Activated CD4-positive, alpha-beta T cell treated with anti-CD3 and anti-CD28 coated beads, Interleukin-2, amount 10 ng/mL, durations not matched to agents 24 days and 14 days (primary cell): ENCODE results near the gene MAP2K3. TPM values are rescaled to one million over a fixed set of nuclear protein-coding genes. Genes with fewer than 3 reads are reported as not detected.
"Not testable (repeated sequence)": the region's sequence is repeated elsewhere in the genome, so short reads cannot be mapped to it uniquely, and the experiment has no call there.

ENCODE experiments used
- DNase-seq: peaks from one replicate; pipeline ENCODE4 v3.0.0; 2022
- H3K27ac Mint-ChIP-seq: one replicate; pipeline ENCODE4 v1.8.0; 2022; ENCODE audit warnings: mild to moderate bottlenecking, mixed read lengths
- H3K27me3 Mint-ChIP-seq: one replicate; pipeline ENCODE4 v1.8.0; 2022; ENCODE audit warnings: mixed read lengths
- H3K36me3 Mint-ChIP-seq: one replicate; pipeline ENCODE4 v1.8.0; 2022; ENCODE audit warnings: low read depth, mild to moderate bottlenecking, mixed read lengths
- H3K4me1 Mint-ChIP-seq: one replicate; pipeline ENCODE4 v1.8.0; 2021; ENCODE audit warnings: mixed read lengths
- H3K4me3 Mint-ChIP-seq: one replicate; pipeline ENCODE4 v1.8.0; 2022; ENCODE audit warnings: mild to moderate bottlenecking, moderate library complexity, mixed read lengths
- H3K9me3 Mint-ChIP-seq: one replicate; pipeline ENCODE4 v1.8.0; 2021; ENCODE audit warnings: mixed read lengths
- intact Hi-C: fragments of 100-400 bp; cut with micrococcal nuclease; formaldehyde crosslinking; loops from one replicate; pipeline ENCODE4 v1.15.1; 2023
- total RNA-seq: library from RNA; stranded (reverse); gene quantifications from 2 replicates; pipeline ENCODE4 v1.2.3, GENCODE V29; 2022

Gene MAP2K3
- total RNA-seq, 1 donor from 2014 or later: 166 TPM

DNA sequence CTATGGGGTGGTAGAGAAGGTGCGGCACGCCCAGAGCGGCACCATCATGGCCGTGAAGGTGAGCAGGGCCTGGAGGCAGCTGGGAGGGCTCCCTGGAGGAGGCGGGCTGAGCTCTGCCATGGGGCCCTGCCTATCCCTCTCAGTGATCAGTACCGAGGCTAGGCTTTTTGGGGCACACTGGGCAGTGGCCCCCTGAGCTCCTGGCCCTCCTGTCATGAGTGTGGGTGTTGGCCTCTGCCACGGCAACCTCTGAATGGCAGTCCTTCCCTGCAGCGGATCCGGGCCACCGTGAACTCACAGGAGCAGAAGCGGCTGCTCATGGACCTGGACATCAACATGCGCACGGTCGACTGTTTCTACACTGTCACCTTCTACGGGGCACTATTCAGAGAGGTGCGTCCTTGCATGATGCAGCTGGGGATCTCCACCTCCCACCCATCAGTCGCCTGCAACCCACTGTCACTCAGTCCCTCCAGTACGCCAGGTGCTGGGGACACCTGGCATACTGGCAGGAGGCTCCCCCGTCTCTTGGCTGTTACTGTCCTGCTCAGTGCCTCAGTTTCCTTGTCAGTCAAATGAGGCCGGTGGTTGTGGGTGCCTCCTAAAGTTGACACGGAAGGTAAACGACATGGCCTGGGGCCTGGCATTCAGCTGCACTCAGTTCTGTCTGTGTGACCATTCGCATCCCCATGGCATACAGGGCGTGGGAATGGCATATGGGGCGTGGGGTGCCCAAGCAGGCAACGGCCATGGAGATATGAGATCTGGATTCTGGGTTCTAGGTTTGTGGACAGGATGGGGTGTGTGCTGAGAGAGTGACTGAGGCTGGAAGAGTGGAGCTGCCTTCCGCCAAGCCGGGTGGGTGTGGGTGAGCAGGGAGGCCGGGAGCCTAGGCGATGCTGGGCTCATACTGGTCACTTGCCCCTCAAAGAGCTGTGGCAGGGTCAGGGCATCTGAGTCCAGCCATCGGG lies 16.4 kb downstream of the MAP2K3 start:
- H3K9me3 Mint-ChIP-seq: no peaks in the 10 kb centered on the region
- peaks cover 52% of the 10 kb centered on the region for H3K36me3 Mint-ChIP-seq
- DNase-seq: no peak
- no peaks in the 10 kb centered on the region for H3K27me3 Mint-ChIP-seq
- peaks cover 2% of the 10 kb centered on the region for H3K4me1 Mint-ChIP-seq
- intact Hi-C loops: no loop called here
- no peak overlapping the region for H3K4me3 Mint-ChIP-seq
- no peak overlapping the region for H3K27ac Mint-ChIP-seq

DNA sequence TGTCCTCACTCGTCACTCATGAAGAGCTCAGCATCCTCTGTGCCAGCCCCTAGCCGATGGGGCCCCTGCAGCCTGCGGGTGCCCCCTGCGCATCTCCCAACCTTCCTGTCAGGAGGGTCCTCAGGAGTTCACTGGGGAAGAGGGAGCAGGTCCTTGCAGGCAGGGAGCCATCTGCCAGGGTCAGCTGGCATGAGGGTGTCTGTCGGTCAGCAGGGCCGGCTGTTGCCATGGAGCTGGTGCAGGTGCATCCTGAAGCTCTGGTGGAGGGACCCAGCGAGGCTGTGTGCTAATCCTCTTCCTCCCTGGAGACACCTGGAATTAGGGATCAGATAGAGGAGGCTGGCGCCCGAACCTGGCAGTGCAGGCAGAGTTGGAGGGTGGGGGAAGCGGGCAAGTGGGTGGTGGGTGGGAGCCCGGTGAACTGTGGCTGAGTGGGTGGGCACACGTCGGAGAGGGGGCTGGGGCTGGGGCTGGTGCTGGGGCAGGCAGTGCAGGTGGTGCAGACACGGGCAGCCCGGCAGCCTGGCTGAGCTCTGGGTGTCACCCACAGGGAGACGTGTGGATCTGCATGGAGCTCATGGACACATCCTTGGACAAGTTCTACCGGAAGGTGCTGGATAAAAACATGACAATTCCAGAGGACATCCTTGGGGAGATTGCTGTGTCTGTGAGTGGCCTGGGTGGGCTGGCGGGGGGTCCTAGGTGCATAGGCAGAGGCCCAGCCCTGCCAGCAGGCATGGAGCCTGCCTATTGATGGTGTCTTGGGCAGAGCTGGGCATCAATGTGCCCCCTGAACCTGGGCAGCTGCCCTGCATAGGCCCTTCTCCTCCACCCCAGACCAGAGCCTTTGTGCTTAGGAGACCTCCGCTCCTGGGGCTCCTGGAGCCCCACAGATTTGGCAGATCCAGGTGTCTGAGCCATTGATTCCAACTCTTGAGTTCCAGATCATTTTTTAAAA lies 17.4 kb downstream of the MAP2K3 start:
- Mint-ChIP-seq H3K27ac (no peak overlapping the region), H3K4me3 (no peak overlapping the region), H3K9me3 (no peaks in the 10 kb centered on the region), H3K36me3 (peaks cover 60% of the 10 kb centered on the region), H3K4me1 (peaks cover 2% of the 10 kb centered on the region), H3K27me3 (no peaks in the 10 kb centered on the region)
- intact Hi-C loops: no loop called here
- DNase-seq: no peak

DNA sequence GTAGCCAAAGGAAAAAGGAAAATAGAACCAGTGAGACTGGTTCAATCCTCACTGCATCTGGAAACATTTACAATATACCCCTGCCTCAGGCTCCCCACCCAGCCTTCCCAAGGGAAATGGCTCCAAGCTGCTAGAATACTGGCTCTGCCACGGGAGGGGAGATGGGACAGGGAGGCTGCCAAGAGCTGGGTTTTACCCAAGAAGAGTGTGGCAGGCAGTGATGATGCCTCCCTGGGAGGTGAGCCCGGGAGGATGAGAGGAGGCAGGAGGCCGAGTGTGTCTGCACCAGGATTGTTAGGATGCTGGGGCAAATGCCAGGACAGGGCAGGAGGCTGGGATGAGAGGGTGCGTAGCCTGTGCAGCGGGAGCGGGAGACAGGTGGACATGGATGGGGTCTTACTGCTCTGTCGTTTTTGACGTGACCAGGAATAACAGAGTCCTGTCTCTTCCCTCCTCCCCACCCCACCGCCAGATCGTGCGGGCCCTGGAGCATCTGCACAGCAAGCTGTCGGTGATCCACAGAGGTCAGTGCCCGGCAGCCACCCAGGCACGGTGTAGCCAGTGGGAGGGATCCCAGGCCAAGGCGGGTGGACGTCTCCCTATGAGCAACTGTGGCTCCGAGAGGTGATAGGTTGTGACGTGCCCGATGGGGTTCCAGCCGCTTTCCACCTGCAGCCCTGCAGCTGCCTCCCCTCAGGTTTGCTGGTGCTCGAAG lies 18.4 kb downstream of the MAP2K3 start:
- Mint-ChIP-seq H3K9me3 (no peaks in the 10 kb centered on the region), H3K27ac (no peak overlapping the region), H3K4me3 (no peak overlapping the region), H3K27me3 (no peaks in the 10 kb centered on the region), H3K4me1 (peaks cover 2% of the 10 kb centered on the region), H3K36me3 (peaks cover 63% of the 10 kb centered on the region)
- no peak for DNase-seq
- intact Hi-C loops: no loop called here

DNA sequence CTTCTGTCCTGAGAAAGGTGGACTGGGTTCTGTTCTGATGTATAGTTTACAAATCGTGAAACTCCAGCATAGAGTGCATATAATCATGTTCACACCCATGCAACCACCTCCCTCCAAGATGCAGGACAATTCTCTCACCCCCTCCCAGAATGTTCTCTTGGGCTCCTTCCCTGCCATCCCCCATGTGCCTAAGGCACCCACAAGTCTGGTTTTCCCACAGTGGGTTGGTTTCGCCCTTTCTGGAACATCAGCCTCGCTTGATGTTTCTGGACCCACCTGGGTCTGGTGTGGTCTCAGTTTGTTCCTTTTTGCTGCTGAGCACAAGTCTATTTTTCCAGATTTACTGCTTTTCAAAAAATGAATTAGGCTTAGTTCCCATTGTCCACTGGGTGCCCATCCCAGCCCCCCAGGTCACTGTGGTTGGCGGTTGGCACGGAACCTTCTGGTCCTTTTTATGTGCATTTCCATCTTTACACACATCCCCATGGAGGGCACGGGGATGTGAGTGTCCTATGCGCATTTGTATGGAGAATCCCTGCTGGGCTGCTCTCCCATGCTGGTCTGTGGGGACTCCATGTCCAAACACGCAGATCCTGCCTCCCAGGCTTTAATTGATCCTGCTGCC lies 19.0 kb downstream of the MAP2K3 start:
- no peak overlapping the region for H3K27ac Mint-ChIP-seq
- peaks cover 69% of the 10 kb centered on the region for H3K36me3 Mint-ChIP-seq
- no peaks in the 10 kb centered on the region for H3K27me3 Mint-ChIP-seq
- DNase-seq: no peak
- H3K4me3 Mint-ChIP-seq: no peak overlapping the region
- H3K9me3 Mint-ChIP-seq: no peaks in the 10 kb centered on the region
- peaks cover 2% of the 10 kb centered on the region for H3K4me1 Mint-ChIP-seq
- intact Hi-C loops: no loop called here

DNA sequence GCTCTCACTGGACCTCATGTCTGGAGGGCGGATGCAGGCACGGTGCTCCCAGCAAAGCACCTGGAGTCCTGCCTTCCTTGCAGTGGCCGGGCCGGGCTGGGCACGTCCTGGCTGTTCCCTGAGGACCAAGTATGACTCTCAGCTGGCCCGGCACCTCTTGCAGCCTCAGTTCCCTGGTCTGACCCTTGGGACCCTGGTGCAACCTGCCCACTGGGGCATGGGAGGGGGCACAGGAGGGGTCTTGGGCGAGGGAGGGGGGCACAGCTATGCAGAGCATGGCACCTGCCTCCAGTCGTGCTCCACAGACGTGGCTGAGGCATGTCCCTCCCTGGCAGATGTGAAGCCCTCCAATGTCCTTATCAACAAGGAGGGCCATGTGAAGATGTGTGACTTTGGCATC lies 19.6 kb downstream of the MAP2K3 start:
- H3K4me1 Mint-ChIP-seq: peaks cover 2% of the 10 kb centered on the region
- intact Hi-C loops: no loop called here
- no peak overlapping the region for H3K27ac Mint-ChIP-seq
- no peak for DNase-seq
- H3K4me3 Mint-ChIP-seq: no peak overlapping the region
- H3K9me3 Mint-ChIP-seq: peaks cover 5% of the 10 kb centered on the region
- H3K36me3 Mint-ChIP-seq: peaks cover 74% of the 10 kb centered on the region
- H3K27me3 Mint-ChIP-seq: no peaks in the 10 kb centered on the region

DNA sequence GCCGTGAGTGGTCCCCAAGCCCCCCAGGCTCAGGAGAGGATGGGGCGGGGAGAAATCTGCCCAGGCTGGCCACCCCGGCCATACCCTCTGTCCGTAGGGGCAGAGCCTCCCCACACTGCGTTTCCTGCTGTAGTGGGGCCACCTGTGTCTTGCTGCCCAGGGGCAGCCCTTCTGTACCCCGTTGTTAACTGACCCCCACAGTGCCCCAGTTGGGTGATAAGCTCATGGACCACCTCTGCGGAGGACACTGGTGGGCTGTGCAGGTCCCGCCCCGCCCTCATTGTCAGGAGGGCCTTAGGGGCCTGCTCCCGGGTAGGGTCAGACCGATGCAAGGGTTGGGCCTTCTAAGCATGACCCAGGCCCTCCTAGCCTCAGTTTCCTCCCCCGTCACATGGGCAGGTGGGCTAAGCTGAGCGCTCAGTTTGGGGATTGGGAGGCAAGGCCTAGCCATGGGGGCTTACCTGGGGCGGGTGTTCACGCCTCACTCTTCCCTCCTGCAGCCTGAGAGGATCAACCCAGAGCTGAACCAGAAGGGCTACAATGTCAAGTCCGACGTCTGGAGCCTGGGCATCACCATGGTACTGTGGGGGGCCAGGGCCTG lies 20.1 kb downstream of the MAP2K3 start:
- H3K36me3 Mint-ChIP-seq: peaks cover 74% of the 10 kb centered on the region
- H3K27ac Mint-ChIP-seq, H3K9me3 Mint-ChIP-seq, DNase-seq, intact Hi-C loops, H3K4me3 Mint-ChIP-seq, H3K4me1 Mint-ChIP-seq, H3K27me3 Mint-ChIP-seq: not testable (repeated sequence)

DNA sequence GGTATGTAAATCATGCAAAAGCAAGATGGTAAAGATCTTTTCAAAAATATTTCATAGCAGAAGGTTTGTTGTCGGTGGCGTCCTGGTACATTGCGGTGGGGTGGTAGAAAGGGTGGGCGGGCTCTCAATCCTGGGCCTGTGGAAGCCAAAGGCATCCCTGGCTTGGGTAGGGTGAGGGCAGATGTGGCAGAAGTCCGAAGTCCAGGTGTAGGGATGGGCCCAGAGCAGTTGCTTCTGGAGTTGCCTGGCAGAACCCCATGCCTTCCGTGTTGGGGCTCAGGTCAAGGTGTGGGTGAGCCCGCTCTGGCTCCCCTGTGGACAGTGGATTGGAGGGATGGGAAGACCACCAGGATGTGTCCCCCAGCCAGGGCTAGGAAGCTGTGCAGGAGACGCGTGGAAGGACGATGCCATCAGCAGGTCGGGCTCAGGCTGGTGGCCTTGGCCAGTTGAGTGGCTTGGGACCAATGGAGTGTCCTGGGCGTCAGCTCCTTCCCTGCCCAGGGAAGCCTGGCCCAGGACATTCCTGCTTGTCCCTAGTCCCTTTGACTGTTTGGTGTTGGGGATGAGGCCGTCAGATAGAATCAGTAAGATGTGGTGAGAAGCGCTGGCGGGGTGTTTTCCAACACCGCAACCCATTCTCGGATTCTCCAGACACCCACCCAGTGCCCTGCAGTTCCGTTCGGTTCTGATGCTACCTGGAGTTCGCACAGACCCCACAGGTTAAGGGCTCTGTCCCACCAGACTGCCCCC lies 21.1 kb downstream of the MAP2K3 start:
- H3K4me3 Mint-ChIP-seq, DNase-seq, H3K4me1 Mint-ChIP-seq, H3K27me3 Mint-ChIP-seq, H3K27ac Mint-ChIP-seq, H3K9me3 Mint-ChIP-seq, intact Hi-C loops: not testable (repeated sequence)
- peaks cover 75% of the 10 kb centered on the region for H3K36me3 Mint-ChIP-seq

DNA sequence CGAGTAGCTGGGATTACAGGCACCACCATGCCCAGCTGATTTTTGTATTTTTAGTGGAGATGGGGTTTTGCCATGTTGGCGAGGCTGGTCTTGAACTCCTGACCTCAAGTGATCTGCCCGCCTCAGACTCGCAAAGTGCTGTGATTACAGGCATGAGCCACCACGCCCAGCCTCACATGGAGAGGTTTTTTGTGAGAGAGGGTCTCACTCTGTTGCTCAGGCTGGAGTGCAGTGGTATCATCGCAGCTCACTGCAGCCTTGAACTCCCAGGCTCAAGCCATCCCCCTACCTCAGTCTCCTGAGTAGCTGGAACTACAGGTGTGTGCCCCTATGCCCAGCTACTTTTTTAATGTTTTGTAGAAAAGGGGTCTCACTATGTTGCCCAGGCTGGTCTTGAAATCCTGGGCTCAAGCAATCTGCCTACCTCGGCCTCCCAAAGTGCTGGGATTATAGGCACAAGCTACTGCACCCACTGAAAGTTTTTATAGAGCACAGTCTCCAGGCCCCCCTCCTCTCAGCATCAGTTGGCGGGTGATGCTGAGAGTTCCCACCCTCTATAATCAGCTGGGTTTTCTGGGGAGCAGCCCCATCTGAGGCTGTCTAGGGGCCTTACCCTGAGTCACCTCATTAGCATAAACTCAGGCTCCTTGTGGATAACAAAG lies 22.2 kb downstream of the MAP2K3 start:
- H3K4me1 Mint-ChIP-seq, H3K4me3 Mint-ChIP-seq, H3K9me3 Mint-ChIP-seq, DNase-seq, H3K27me3 Mint-ChIP-seq, H3K27ac Mint-ChIP-seq, intact Hi-C loops: not testable (repeated sequence)
- H3K36me3 Mint-ChIP-seq: peaks cover 70% of the 10 kb centered on the region

DNA sequence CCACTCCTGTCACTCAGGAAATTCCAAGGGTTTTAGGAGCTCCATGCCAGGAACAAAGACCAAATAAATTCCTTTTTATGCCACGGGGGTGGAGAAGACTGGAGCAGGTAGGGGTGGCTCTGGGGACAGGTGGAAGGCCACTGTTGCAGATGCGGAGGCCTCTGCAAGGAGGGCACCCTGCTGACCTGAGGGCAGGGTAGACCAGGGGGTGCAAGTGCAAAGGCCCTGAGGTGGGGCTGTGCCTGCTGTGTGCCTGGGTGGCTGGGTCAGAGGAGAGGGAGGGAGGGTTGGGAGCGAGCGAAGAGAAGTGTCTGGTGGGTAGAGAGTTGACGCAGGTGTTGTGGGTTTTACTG lies 22.7 kb downstream of the MAP2K3 start:
- H3K27ac Mint-ChIP-seq, DNase-seq, H3K9me3 Mint-ChIP-seq, H3K4me3 Mint-ChIP-seq, H3K4me1 Mint-ChIP-seq, intact Hi-C loops, H3K27me3 Mint-ChIP-seq: not testable (repeated sequence)
- peaks cover 67% of the 10 kb centered on the region for H3K36me3 Mint-ChIP-seq

DNA sequence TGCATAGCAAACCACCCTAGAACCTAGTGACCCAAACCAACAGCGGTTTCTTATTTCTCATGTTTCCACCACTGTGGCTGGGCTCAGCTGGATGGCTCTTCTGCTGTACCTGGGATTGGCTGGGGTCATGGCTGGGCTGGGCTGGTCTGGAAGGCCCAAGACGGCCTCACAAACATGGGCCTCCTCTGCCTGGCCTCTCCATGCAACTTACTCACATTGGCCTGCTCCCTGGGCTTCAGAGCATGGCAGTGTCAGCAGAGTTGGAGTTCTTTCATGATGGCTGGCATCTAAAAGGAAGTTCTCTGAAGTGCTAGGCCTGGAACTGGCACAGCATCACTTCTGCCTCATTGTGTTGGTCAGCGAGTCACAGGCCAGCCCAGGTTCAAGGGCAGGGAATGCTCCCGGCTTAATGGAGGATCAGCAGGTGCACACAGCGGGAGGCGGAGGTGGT lies 24.4 kb downstream of the MAP2K3 start:
- H3K9me3 Mint-ChIP-seq, DNase-seq, H3K27me3 Mint-ChIP-seq, H3K27ac Mint-ChIP-seq, H3K4me1 Mint-ChIP-seq, H3K4me3 Mint-ChIP-seq, intact Hi-C loops: not testable (repeated sequence)
- peaks cover 56% of the 10 kb centered on the region for H3K36me3 Mint-ChIP-seq

DNA sequence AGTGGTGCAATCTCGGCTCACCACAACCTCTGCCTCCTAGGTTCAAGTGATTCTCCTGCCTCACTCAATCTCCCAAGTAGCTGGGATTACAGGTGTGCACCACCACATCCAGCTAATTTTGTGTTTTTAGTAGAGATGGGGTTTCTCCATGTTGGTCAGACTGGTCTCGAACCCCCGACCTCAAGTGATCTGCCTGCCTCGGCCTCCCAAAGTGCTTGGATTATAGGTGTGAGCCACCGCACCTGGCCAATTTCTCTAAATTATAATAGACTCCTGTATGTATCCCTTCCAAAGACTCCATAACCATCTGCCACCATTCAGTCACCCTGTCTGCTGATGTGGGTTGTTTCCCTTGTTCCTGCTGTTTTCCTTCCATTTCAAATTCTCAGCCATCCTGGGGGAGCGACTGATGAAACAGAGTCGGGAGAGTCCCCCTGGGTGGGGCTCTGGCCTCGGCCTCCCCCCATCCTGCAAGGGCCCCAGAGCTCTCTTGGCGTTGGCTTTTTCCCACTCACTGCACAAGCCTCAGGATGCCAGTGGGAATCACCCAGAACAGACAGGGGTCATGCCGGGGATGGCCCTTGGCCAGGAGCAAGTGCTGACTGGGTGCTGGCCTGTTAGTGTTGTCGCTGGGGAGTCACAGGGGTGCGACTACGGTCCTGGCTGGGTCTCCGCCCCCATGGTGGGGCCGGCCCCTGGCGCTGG lies 25.7 kb downstream of the MAP2K3 start:
- H3K4me1 Mint-ChIP-seq, H3K27me3 Mint-ChIP-seq, H3K27ac Mint-ChIP-seq, H3K9me3 Mint-ChIP-seq, intact Hi-C loops, DNase-seq, H3K4me3 Mint-ChIP-seq: not testable (repeated sequence)
- peaks cover 53% of the 10 kb centered on the region for H3K36me3 Mint-ChIP-seq
